HG03095 (cell line): ENCODE data around the gene UGT1A10.

ENCODE experiments used
- ATAC-seq: cut with Tn5 transposase; IDR thresholded peaks from one replicate; pipeline ENCODE4 v1.9.1; 2021; ENCODE audit warnings: moderate library complexity; ENCODE audit not compliant: unreplicated experiment

UGT1A10 gene

DNA sequence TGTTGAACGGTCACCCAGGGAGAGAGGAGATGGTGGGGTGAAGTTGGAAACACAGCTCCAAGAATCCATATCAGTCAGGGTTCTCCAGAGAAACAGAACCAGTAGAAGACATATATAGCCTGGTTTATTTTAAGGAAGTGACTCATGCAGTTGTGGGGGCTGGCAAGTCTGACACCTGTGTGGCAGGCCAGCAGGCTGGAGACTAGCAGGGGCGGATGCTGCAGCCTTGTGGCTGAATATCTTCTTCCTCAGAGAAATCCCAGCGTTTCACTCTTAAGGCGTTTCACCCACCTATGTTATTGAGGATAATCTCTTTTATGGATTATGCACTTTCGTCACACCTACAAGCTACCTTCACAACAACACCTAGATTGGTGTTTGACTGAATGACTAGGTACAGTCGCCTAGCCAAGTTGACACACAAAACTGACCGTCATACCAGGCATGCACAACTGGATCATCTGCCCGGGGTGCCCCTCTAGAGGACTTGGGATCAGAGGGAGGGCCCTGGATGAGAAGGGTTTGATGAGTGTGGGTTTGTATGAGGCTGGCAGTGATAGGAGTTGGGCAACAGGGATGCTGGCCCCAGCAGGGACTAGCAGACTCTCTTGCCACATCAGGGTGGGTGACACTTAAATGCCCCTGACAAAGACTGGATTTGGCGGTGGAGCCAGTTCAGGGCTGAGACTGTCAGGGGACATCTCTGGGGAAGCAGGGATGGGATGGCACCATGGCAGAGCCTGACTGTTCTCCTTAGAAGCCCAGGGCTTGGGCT lies 165.3 kb downstream of the UGT1A10 start:
- ATAC-seq, result no peak

GRCh38 chr2:233802132-233802815 lies 166.0 kb downstream of the UGT1A10 start:
- ATAC-seq, result no peak

GRCh38 chr2:233803292-233803911 lies 167.2 kb downstream of the UGT1A10 start:
- ATAC-seq, result no peak

DNA sequence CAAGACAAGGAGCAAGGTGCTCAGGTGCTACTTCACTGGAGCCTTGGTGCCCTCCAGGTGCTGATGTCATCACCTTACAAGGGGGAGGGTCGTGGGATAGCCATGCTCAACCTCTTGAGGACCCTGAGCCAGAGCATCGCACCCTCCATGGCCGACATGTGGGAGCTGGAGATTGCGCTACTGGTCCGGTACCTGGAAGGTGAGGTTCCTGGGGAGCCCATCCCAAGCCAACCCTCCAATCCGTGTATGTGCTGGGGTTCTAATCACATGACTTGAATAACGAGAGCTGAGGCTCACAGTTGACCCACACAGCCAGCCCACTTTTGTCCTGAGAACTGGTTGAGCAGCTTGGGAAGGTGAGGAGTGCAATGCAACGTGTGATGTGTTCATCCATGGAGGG lies 167.7 kb downstream of the UGT1A10 start:
- no peak for ATAC-seq

- ATAC-seq, result no peak
Measured at GRCh38 chr2:233807215-233807865, 171.1 kb downstream of the UGT1A10 start.

- ATAC-seq, result no peak
Measured at GRCh38 chr2:233807966-233808935, 172.0 kb downstream of the UGT1A10 start.

GRCh38 chr2:233810385-233810784 lies 174.1 kb downstream of the UGT1A10 start:
- no peak for ATAC-seq

GRCh38 chr2:233811087-233811486 lies 174.8 kb downstream of the UGT1A10 start:
- ATAC-seq, result no peak

- ATAC-seq, result no peak
Measured at GRCh38 chr2:233811732-233812131, 175.5 kb downstream of the UGT1A10 start.

DNA sequence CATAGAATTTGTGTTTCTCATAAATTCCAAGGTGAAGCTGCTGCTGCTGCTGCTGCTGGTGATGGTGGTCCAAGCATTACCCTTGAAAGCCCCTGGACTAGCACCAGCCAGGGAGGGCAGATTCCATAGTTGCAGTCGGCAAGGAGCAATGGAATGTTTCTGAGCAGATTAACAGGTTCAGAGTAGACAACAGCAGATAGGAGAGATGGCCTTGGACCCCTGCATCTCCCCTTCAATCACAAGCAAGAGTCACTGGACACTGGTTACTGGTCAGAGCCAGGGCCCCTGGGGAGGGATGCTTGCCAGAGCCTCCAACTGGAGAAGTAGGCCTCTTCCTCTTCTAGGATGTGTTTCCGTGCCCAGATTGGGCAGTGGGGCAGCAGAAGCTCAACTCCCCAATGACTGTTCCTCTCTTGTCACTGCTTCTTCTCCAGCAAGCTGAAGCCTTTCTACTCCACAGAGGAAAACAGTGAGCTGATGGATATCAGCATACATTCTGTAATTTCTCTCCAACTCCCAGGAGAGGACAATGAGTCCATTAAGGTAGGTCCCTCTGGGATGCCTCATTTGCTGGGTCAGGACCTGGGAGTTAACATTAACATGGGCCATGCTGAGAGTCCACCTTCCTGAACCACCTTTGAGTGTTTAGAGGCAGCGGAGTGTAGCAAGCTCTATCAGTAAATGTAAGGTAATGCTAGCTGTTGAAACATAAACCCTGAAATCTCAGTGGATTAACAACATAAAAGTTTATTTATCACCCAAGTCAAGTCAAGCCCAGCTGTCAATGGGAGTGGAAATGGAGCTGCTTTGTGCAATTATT lies 177.2 kb downstream of the UGT1A10 start:
- ATAC-seq, result no peak

DNA sequence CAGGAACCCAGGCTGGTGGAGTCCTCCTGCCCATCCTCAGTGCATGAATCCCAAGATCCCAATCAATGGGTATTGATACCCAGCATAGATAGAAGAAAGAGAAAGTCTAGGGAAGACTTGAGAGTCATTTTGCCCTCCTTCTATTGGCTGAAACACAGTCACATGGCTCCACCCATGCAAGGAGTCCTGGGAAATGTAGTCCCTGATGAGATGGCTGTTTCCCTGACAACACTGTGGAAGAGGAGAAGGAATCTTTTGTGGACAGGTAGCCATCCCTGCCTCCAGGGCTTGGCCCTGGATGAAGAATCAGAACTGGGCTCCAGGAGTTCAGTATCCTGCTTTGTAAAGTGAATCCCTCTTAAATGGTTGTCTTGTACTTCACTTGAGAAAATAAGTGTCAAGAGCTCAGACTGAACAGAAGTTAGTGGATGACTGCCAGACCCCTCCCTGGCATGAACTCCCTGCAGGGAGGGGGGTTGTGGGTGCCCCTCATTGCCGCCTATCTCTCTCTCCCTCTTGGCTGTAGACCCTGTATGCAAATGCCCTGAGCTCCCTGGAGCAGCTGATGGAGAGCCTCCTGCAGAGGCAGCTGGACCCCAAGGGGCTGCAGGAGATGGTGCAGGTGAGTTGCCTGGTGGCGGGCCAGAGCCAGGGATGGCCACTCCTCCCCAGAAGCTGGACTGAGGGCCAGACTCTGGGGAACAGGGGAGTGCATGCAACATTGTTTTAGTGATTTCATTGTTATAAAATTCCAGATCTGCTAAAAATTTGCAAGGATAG lies 178.0 kb downstream of the UGT1A10 start:
- no peak for ATAC-seq

GRCh38 chr2:233815861-233816260 lies 179.6 kb downstream of the UGT1A10 start:
- no peak for ATAC-seq

GRCh38 chr2:233816334-233816733 lies 180.1 kb downstream of the UGT1A10 start:
- ATAC-seq, result no peak

DNA sequence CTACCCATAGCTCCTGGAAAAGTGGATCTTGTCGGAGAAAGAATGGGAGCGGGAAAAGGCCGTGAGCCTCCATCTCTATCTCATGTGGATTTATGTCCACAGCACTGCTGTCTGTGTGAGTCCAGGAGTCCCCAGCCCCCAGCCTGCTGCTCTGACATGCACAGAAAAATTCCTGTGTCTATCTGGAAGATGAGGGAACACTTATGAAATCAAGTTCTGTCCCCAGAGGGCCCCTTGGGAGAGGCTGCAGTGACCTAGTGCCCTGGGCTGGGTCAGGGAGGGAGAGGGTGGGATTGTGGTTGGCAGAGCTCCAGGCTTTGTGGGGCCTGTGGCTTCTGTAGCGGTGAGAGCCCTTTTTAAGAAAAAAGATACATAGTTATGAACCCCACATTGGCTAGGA lies 180.5 kb downstream of the UGT1A10 start:
- ATAC-seq, result no peak

GRCh38 chr2:233817361-233817911 lies 181.2 kb downstream of the UGT1A10 start:
- no peak for ATAC-seq

DNA sequence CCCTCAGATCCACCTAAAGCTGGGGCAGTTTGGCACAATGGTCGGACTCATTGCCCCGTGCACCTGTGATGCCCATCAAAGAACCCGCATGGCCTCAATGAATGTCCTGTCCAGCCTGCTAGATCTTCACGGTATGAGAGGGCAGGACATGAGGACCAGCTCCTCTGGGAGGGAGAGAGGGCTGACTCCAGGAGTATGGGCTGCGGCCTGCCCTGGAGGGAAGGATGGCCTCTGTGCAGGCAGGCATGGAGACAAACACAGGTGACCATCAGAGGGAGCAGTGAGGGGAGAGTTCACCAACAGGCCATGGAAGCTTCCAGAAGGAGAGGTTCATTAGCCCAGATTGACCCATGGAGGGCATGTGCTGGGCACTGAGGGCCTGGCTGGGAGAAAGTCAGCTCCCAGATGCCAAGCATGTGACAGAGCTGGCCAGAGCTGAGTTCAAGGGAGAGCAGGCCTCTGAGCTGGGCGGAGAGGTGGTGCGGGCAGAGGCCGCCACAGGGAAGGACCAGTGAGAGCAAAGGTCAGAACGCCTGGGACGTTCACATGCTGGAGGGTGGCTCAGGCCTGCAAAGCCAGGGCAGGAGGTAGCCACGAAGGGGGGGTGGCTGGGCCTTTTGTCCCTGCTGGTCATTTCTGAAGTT lies 181.9 kb downstream of the UGT1A10 start:
- no peak for ATAC-seq

DNA sequence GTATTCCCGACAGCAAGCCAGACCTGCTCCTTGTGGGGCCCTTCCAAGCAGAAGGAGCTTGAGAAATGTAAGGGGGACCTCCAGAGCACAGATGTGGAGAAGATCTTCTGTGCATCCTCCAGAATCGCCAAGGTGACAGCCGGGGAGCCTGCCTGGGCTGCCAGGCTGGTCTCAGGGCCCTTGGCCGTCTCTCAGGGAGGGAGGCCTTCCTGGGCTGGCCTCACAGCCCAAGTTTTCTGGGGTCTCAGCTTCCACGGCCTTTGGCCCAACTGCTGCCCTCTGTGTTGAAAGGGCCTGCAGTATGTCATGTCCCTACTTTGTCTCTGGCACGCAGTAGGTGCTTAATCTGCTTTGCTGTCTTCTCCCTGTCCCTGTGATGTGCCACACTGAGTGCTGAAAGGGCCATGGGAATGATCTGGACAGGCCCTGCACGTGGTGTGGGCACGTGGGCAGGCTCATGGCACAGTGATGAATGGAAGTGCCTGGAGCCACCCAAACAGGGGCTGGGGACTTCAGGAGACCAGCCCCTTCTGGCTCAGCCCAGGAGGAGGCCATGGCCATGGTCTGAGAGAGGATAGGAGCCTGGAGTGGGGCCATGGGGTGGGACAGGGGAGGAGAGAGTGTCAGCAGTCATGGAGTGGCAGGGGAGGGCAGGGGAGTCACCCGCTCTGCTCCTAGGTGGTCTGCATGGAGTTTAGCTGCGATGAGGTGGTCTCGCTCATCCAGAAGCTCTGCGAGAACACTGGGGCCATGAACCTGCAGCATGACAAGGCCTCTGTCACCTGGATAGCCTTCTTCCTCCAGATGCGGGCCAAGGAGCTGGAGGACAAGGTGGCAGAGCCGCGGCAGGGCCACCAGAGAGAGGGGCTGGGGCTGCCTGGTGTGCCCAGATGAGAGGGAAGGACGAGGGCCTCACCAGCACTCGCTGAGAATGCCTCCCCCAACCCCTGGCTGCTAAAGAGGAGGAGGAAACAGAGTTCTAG lies 182.7 kb downstream of the UGT1A10 start:
- ATAC-seq, result no peak
